GM12891 (cell line): Measurements from ENCODE around the gene EFL1.

Experiments used
- POLR2A ChIP-seq: IDR thresholded peaks from 2 replicates; pipeline ENCODE4 v1.6.1; 2011; ENCODE audit warnings: low read depth, low read length, control low read depth
- POLR2AphosphoS5 ChIP-seq: IDR thresholded peaks from 2 replicates; pipeline ENCODE4 v1.6.1; 2011; ENCODE audit warnings: low read depth, low read length, control low read depth
- SPI1 ChIP-seq: IDR thresholded peaks from 2 replicates; pipeline ENCODE4 v1.6.1; 2011; ENCODE audit warnings: low read depth, low read length, control low read depth
- TAF1 ChIP-seq: IDR thresholded peaks from 2 replicates; pipeline ENCODE4 v1.6.1; 2011; ENCODE audit warnings: low read depth, low read length, control low read depth

- TF ChIP-seq POLR2A (no peak), POLR2AphosphoS5 (no peak), TAF1 (no peak), SPI1 (no peak)
These were observed 35.5 kb upstream of the EFL1 start for GRCh38 chr15:82298032-82298431.
